ENCODE data around the gene LRRC27. TPM values are rescaled to one million over a fixed set of nuclear protein-coding genes. Genes with fewer than 3 reads are reported as not detected.

Gene LRRC27
- total RNA-seq, 3 donors from 2014 or later = 6.2 to 19.3 (median 8.2) TPM

GRCh38 chr10:132407846-132408278 is 75.9 kb downstream of the LRRC27 start:
- DNase-seq (ENCODE audit: low spot score in 2 of 2) = peak; percentile 92 to 93
- intact Hi-C loops (cut with DNase I; ENCODE audit: low total_unique reads) = no loop called here

GRCh38 chr10:132408367-132408781 is 76.4 kb downstream of the LRRC27 start:
- no peak for DNase-seq (ENCODE audit: low spot score in 2 of 2)
- H3K36me3 ChIP-seq = no peaks in the 10 kb centered on the region
- no peaks in the 10 kb centered on the region for H3K9me3 ChIP-seq
- peaks cover 2 to 37% of the 10 kb centered on the region in 2 donors for H3K4me1 ChIP-seq
- H3K4me3 ChIP-seq = peak overlapping the region in 2 of 3 donors; percentile 43 to 61
- H3K27me3 ChIP-seq = no peaks in the 10 kb centered on the region
- TF ChIP-seq, protein P1, sequence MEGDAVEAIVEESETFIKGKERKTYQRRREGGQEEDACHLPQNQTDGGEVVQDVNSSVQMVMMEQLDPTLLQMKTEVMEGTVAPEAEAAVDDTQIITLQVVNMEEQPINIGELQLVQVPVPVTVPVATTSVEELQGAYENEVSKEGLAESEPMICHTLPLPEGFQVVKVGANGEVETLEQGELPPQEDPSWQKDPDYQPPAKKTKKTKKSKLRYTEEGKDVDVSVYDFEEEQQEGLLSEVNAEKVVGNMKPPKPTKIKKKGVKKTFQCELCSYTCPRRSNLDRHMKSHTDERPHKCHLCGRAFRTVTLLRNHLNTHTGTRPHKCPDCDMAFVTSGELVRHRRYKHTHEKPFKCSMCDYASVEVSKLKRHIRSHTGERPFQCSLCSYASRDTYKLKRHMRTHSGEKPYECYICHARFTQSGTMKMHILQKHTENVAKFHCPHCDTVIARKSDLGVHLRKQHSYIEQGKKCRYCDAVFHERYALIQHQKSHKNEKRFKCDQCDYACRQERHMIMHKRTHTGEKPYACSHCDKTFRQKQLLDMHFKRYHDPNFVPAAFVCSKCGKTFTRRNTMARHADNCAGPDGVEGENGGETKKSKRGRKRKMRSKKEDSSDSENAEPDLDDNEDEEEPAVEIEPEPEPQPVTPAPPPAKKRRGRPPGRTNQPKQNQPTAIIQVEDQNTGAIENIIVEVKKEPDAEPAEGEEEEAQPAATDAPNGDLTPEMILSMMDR (IDR thresholded peaks at IDR 0.05) = no peak
- no peak for TF ChIP-seq POLR2AphosphoS5 (IDR thresholded peaks at IDR 0.05)
- TF ChIP-seq POLR2A (IDR thresholded peaks at IDR 0.05) = no peak
- intact Hi-C loops (cut with DNase I; ENCODE audit: low total_unique reads) = no loop called here
- H3K27ac ChIP-seq = peak overlapping the region; percentile 94 to 97

More at GRCh38 chr10:132407846-132408278, 75.9 kb downstream of the LRRC27 start:
- no peaks in the 10 kb centered on the region for H3K36me3 ChIP-seq
- no peaks in the 10 kb centered on the region for H3K27me3 ChIP-seq
- no peaks in the 10 kb centered on the region for H3K9me3 ChIP-seq
- peak overlapping the region in 2 of 3 donors; percentile 43 to 61 for H3K4me3 ChIP-seq
- peak overlapping the region; percentile 94 to 97 for H3K27ac ChIP-seq
- H3K4me1 ChIP-seq = peaks cover 2 to 32% of the 10 kb centered on the region in 2 donors
- TF ChIP-seq, protein P1 (IDR thresholded peaks at IDR 0.05) = no peak
- TF ChIP-seq POLR2AphosphoS5 (IDR thresholded peaks at IDR 0.05) = peak; percentile 49 to 82 (median 61)
- peak; percentile 35 for TF ChIP-seq POLR2A (IDR thresholded peaks at IDR 0.05)

- peak; percentile 83 to 87 for DNase-seq (ENCODE audit: low spot score in 2 of 2)
- no peaks in the 10 kb centered on the region for H3K9me3 ChIP-seq
- peak overlapping the region in 2 of 3 donors; percentile 43 to 61 for H3K4me3 ChIP-seq
- intact Hi-C loops (cut with DNase I; ENCODE audit: low total_unique reads) = no loop called here
- H3K36me3 ChIP-seq = no peaks in the 10 kb centered on the region
- TF ChIP-seq POLR2AphosphoS5 (IDR thresholded peaks at IDR 0.05) (peak in 1 of 3 donors; percentile 51), POLR2A (IDR thresholded peaks at IDR 0.05) (no peak)
- TF ChIP-seq, protein P1 (IDR thresholded peaks at IDR 0.05) = no peak
- no peaks in the 10 kb centered on the region for H3K27me3 ChIP-seq
- H3K4me1 ChIP-seq = peaks cover 2 to 43% of the 10 kb centered on the region in 2 donors
- peak overlapping the region; percentile 94 to 97 for H3K27ac ChIP-seq
Measured at GRCh38 chr10:132408823-132409666, 77.1 kb downstream of the LRRC27 start.

GRCh38 chr10:132409667-132410028 is 77.7 kb downstream of the LRRC27 start:
- TF ChIP-seq POLR2AphosphoS5 (IDR thresholded peaks at IDR 0.05) = no peak
- TF ChIP-seq, protein P1 (IDR thresholded peaks at IDR 0.05) = no peak
- TF ChIP-seq POLR2A (IDR thresholded peaks at IDR 0.05) = no peak
- peak overlapping the region; percentile 94 to 97 for H3K27ac ChIP-seq
- no peaks in the 10 kb centered on the region for H3K27me3 ChIP-seq
- no peak overlapping the region for H3K4me3 ChIP-seq
- intact Hi-C loops (cut with DNase I; ENCODE audit: low total_unique reads) = no loop called here
- no peak for DNase-seq (ENCODE audit: low spot score in 2 of 2)
- no peaks in the 10 kb centered on the region for H3K9me3 ChIP-seq
- peaks cover 2 to 43% of the 10 kb centered on the region in 2 donors for H3K4me1 ChIP-seq
- H3K36me3 ChIP-seq = no peaks in the 10 kb centered on the region

All from breast epithelium (tissue), 4 donors.